ENCODE data around the gene KIF6.

Gene KIF6

DNA sequence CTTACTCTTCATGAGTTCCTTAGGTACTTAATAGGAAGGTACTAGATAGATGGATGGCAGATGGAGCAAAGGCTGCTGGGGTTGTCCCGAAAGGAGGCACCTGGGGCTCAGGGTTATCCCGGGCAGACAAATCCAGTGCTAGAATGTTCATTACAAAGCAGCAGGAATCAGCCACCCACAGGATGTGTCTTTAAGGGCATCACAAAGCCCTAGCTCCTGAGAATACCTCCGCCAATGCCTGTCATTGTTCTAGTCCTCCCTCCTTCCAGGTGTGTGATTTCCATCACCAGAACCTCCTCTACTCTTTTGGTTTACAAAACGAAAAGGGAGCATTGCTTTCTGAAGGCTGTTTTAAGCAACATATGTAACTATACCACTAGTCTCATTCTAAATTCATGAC, 138.1 kb downstream of the KIF6 start:
- Histone ChIP-seq H3K9me3 (ENCODE audit: control insufficient read depth, low read length) (no peaks in the 10 kb centered on the region), H3K27ac (no peak overlapping the region), H3K4me1 (no peaks in the 10 kb centered on the region), H3K36me3 (ENCODE audit: control insufficient read depth, insufficient read depth, low read length) (no peaks in the 10 kb centered on the region), H2AFZ (no peak overlapping the region), H3K4me2 (ENCODE audit: low read length) (no peak overlapping the region), H3K9ac (no peak overlapping the region), H3K79me2 (no peaks in the 10 kb centered on the region), H3K4me3 (ENCODE audit: low read depth, low read length) (no peak overlapping the region), H3K27me3 (ENCODE audit: control insufficient read depth, insufficient read depth, low read length) (no peaks in the 10 kb centered on the region)
- no peak for TF ChIP-seq CTCF (IDR thresholded peaks at IDR 0.05)

GRCh38 chr6:39585641-39586040, 139.6 kb downstream of the KIF6 start:
- TF ChIP-seq CTCF (IDR thresholded peaks at IDR 0.05) = no peak
- H3K4me3 ChIP-seq (ENCODE audit: low read depth, low read length) = no peak overlapping the region
- H3K36me3 ChIP-seq (ENCODE audit: control insufficient read depth, insufficient read depth, low read length) = no peaks in the 10 kb centered on the region
- no peak overlapping the region for H3K27ac ChIP-seq
- H3K9ac ChIP-seq = no peak overlapping the region
- H3K27me3 ChIP-seq (ENCODE audit: control insufficient read depth, insufficient read depth, low read length) = no peaks in the 10 kb centered on the region
- H3K9me3 ChIP-seq (ENCODE audit: control insufficient read depth, low read length) = no peaks in the 10 kb centered on the region
- H2AFZ ChIP-seq = no peak overlapping the region
- no peaks in the 10 kb centered on the region for H3K79me2 ChIP-seq
- no peak overlapping the region for H3K4me2 ChIP-seq (ENCODE audit: low read length)
- H3K4me1 ChIP-seq = no peaks in the 10 kb centered on the region

- H3K27me3 ChIP-seq (ENCODE audit: control insufficient read depth, insufficient read depth, low read length) = no peaks in the 10 kb centered on the region
- no peak for TF ChIP-seq CTCF (IDR thresholded peaks at IDR 0.05)
- no peak overlapping the region for H3K4me2 ChIP-seq (ENCODE audit: low read length)
- no peak overlapping the region for H3K4me3 ChIP-seq (ENCODE audit: low read depth, low read length)
- no peak overlapping the region for H2AFZ ChIP-seq
- no peak overlapping the region for H3K27ac ChIP-seq
- no peak overlapping the region for H3K9ac ChIP-seq
- no peaks in the 10 kb centered on the region for H3K36me3 ChIP-seq (ENCODE audit: control insufficient read depth, insufficient read depth, low read length)
- H3K4me1 ChIP-seq = no peaks in the 10 kb centered on the region
- H3K79me2 ChIP-seq = no peaks in the 10 kb centered on the region
- no peaks in the 10 kb centered on the region for H3K9me3 ChIP-seq (ENCODE audit: control insufficient read depth, low read length)
Observed at GRCh38 chr6:39577446-39578165, 147.6 kb downstream of the KIF6 start.

- Histone ChIP-seq H2AFZ (no peak overlapping the region), H3K27me3 (ENCODE audit: control insufficient read depth, insufficient read depth, low read length) (no peaks in the 10 kb centered on the region), H3K79me2 (no peaks in the 10 kb centered on the region), H3K36me3 (ENCODE audit: control insufficient read depth, insufficient read depth, low read length) (no peaks in the 10 kb centered on the region), H3K9ac (no peak overlapping the region), H3K9me3 (ENCODE audit: control insufficient read depth, low read length) (no peaks in the 10 kb centered on the region), H3K4me3 (ENCODE audit: low read depth, low read length) (no peak overlapping the region), H3K4me1 (no peaks in the 10 kb centered on the region), H3K27ac (no peak overlapping the region), H3K4me2 (ENCODE audit: low read length) (no peak overlapping the region)
- TF ChIP-seq CTCF (IDR thresholded peaks at IDR 0.05) = no peak
Observed at GRCh38 chr6:39576556-39577303, 148.5 kb downstream of the KIF6 start.
